NCI-H2081 treated with DMSO at 0.1 percent for 48 hours (cell line): Measurements from ENCODE around the gene BIRC2.

Experiments used
- DNase-seq: peaks from one replicate; lab custom pipeline; 2025; lab: John Stamatoyannopoulos, UW

The BIRC2 gene

GRCh38 chr11:102375720-102376399 is 28.8 kb downstream of the BIRC2 start:
- no peak for DNase-seq

DNA sequence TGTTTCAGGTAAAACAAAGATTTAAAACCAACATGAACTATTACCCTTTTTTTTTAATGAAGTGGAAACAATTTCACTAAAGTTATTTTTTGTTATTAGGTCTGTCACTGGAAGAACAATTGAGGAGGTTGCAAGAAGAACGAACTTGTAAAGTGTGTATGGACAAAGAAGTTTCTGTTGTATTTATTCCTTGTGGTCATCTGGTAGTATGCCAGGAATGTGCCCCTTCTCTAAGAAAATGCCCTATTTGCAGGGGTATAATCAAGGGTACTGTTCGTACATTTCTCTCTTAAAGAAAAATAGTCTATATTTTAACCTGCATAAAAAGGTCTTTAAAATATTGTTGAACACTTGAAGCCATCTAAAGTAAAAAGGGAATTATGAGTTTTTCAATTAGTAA is 30.9 kb downstream of the BIRC2 start:
- DNase-seq = no peak

GRCh38 chr11:102378818-102379217 is 31.8 kb downstream of the BIRC2 start:
- DNase-seq = no peak

GRCh38 chr11:102382384-102382783 is 35.4 kb downstream of the BIRC2 start:
- DNase-seq = no peak

DNA sequence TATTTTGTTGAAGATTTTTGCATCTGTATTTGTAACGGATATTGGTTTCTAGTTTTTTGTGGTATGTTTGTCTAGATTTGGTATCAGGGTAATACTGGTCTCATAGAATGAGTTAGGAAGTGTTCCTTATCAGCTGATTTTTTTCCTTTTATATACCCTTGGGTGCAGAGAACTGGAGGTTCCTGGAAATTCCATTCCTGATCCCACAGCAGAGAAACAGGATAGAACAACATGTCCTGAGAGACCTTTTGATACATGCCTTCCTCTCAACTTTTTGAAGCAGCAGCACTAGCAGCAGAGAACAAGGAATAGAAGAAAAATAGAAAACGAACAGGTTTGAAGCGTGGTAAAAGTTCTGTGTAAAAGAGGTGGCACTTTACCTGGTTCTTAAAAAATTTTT is 36.8 kb downstream of the BIRC2 start:
- no peak for DNase-seq

GRCh38 chr11:102384419-102385079 is 37.5 kb downstream of the BIRC2 start:
- no peak for DNase-seq

DNA sequence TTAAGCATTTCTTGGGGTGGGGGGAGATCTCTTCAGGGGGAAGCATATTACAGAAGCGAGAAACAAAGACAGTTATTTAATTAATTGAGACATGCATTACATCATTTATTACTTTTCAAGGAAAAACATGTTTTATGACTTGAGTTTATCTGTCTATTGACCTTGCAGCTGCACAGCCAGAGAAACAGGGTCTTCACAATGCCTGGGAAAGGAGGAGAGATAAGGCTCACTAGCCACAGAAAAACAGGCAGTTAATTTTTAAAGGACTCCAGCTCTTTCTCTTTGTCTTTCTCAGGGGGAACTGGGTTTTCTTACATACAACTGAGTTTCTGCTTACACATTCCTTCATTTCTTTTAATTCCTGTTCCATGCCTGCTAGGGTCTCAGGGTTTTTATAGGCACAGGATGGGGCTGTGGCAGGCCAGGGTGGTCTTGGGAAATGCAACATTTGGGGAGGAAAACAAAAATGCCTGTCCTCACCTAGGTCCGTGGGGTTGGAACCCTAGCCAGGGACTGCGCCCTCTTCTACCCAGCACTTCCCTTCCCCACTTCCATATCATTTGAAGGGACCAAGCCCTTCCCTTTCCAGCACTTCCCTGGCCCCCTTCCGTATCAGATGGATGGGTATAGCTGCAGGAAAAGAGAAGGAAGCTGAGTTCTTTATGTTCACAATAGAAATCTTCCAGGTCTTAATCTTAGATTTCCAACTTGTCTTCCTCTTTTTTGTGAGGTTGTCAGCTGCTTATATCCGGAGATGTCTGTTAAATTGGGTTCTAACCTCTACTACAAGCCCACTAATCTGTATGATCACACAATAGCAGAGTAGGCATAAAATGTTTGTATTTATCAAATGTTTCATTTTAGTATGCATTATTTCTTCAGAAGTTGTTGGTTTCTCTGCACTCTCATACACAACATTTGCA is 38.3 kb downstream of the BIRC2 start:
- no peak for DNase-seq

- DNase-seq = no peak
These were observed 39.2 kb downstream of the BIRC2 start for GRCh38 chr11:102386136-102386734.

- DNase-seq = no peak
These were observed 40.2 kb downstream of the BIRC2 start for GRCh38 chr11:102387043-102387781.

DNA sequence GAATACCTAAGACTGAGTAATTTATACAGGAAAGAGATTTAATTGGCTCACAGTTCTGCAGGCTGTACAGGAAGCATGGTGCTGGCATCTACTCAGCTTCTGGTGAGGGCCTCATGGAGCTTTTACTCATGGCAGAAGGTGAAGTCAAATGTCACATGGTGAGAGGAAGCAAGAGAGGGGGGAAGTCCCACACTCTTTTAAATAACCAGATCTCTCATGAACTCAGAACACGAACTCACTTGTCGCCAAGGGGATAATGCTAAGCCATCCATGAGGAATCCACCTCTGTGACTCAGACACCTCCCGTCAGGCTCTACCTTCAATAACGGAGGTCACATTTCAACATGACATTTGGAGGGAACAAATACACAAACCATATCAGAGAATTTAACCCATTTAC is 42.2 kb downstream of the BIRC2 start:
- DNase-seq = no peak

- DNase-seq = no peak
These were observed 43.9 kb downstream of the BIRC2 start for GRCh38 chr11:102390667-102391465.

- DNase-seq = no peak
These were observed 44.7 kb downstream of the BIRC2 start for GRCh38 chr11:102391549-102392237.

DNA sequence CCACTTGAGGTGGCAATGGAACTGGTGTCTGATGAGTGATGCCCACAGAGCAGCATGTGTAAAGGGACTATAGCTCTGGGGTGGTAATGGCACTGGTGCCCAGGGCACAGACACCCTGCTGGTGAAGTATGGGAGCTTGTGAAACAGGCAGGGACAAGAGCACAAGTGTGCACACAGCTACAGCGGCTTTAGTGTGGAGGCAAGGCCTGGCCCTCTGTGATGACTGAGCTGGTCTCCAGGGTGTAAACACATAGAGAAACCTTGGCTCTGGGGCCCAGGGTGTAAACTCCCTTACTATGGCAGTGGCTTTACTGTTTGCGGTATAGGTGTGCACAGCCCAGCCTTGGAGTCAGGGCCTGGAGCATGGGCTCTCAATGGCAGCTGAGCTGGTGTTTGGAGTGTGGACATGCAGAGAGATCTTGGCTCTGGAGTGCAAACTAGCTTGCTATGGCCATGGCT is 46.3 kb downstream of the BIRC2 start:
- no peak for DNase-seq

DNA sequence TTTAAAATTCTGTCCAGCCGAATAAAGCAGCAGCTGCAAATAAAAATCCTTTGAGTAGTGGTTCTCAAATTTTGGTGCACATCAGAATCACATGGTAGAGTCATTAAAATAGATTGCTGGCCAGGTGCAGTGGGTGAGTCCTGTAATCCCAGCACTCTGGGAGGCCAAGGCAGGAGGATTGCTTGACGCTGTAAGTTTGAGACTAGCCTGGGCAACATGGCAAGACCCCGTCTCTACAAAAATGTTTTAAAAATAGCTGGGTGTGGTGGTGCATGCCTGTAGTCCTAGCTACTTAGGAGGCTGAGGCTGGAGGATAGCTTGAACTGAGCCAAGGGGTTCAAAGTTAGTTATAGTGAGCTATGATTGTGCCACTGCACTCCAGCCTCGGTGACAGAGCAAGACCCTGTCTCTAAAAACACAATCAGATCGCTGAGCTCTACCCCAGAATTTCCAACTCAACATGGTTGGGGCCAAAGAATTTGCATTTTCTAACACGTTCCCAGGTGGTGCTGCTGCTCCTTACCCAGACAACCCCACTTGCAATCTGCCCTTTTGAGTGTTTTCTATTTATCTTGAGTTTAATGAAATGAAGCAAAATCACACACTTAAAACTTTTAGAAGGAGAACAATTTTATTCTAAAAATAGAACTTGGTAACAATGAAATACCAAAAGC is 48.8 kb downstream of the BIRC2 start:
- DNase-seq = no peak

DNA sequence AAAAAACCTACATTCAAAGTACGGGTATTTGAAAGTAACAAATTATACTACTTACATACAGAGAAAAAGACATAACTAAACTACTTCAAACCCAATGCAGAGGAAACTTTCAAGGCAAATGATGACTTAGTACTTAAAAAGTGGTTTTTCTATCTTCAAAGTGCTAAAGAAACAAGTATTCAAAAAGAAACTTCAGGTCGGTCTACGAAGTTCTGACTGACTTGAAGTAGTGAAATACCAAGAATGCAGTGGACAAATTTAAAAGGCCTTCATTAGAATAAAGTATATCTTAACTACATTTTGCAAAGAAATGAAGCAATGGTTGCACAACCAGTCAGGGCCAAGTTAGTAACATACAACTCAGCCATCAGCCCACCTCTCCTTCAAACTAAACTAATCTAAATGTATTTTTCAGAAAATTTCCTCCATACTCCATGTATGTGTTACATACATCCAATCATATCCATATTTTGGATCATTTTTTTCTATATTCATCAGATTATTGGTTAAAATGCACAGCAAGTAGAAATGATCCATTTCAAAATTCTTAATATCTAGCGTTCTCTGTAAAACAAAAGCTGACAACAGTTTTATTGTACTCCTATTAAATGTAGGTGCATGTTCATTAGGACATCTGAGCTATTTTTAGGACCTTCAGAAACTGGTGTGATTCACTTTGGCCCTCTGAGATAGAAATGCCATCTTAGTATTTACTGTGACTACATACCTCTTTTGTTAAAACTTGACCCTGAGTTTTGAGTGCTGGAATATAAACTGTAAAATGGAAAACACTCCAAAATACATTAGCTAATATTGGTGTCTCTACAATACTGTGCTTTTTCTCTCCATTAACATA is 49.9 kb downstream of the BIRC2 start:
- DNase-seq = no peak

GRCh38 chr11:102398297-102398696 is 51.3 kb downstream of the BIRC2 start:
- DNase-seq = no peak

DNA sequence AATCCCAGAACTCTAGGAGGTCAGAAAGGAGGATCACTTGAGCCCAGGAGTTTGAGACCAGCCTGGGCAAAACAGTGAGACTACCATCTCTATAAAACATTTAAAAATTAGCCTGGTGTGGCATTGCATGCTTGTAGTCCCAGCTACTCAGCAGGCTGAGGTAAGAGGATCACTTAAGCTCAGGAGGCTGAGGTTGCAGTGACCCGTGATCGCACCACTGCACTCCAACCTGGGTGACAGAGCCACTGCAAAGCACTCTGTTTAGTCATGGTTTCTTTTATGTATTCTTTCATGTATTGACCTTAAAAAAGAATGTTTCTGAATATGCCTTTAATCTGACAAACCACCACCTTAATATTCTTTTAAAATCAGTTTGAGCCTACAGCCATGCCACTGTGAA is 52.2 kb downstream of the BIRC2 start:
- DNase-seq = no peak

DNA sequence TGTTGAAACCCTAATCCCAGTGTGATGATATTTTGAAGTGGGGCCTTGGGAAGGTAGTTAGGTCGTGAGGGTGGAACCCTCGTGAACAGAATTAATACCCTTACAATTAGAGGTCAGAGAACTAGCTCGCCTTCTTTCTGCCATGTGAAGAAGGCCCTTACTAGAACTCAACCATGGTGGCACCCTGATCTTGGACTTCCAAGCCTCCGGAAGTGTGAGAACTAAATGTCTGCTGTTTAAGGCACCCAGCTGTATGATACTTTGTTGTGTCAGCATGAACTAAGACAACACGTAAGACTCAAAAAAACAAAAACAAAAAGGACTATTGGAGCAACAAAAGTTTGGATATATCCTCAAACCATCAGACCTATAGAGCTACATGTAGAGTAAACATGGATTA is 53.6 kb downstream of the BIRC2 start:
- no peak for DNase-seq

- DNase-seq = no peak
These were observed 54.9 kb downstream of the BIRC2 start for GRCh38 chr11:102401905-102402304.
